GM12878 (cell line): ENCODE results near the gene LCP1. TPM values are rescaled to one million over a fixed set of nuclear protein-coding genes. Genes with fewer than 3 reads are reported as not detected.

ENCODE experiments used
- ATAC-seq: fragments of 200-7000 bp; cut with Tn5 transposase; 3 replicates; pipeline ENCODE4 v1.9.1; 2020; ENCODE audit warnings: mild to moderate bottlenecking, moderate library complexity
- BruUV-seq: library from RNA; stranded (reverse); fragments of 400-500 nt; replicated peaks from 2 replicates; lab custom pipeline; 2021; lab: Mats Ljungman, UMichigan
- CTCF ChIA-PET: fragments of 300-600 bp; sonication (Branson Sonifier 250); formaldehyde crosslinking; extraction: SDS; loops from one replicate; lab custom pipeline; 2021; ENCODE audit warnings: inconsistent platforms; lab: Yijun Ruan, JAX
- POLR2A ChIA-PET: fragments of 350-600 bp; formaldehyde crosslinking; extraction: SDS; loops from one replicate; lab custom pipeline; 2021; ENCODE audit warnings: inconsistent platforms; lab: Charles Lee
- RAD21 ChIA-PET: fragments of 300-600 bp; sonication (Branson Sonifier 250); formaldehyde crosslinking; loops from one replicate; lab custom pipeline; 2023; ENCODE audit warnings: antibody characterized with exemption; ENCODE audit not compliant: unreplicated experiment; lab: Charles Lee
- SMC1A ChIA-PET: fragments of 300-600 bp; sonication (Branson Sonifier 250); formaldehyde crosslinking; loops from one replicate; lab custom pipeline; 2023; ENCODE audit not compliant: unreplicated experiment, uncharacterized antibody; lab: Charles Lee
- DNase-seq: peaks from one replicate; pipeline ENCODE4 v3.0.0-alpha.2; 2011; ENCODE audit warnings: low read depth, low spot score
- FAIRE-seq: peaks from 3 replicates; lab custom pipeline; 2011; peaks lifted over from hg19 to GRCh38; lab: Jason Lieb, UNC
- H2AFZ ChIP-seq: 2 replicates; pipeline ENCODE4 v1.6.0; 2011; ENCODE audit warnings: low read depth, low read length, control low read depth; ENCODE audit not compliant: control insufficient read depth
- H3K27ac ChIP-seq: 2 replicates; pipeline ENCODE4 v1.5.1; 2011; ENCODE audit warnings: control low read depth; ENCODE audit not compliant: control insufficient read depth, insufficient read depth
- H3K27me3 ChIP-seq, 2 experiments: replicated peaks in 1 of 2; 2 replicates each; pipeline versions ENCODE4 v1.6.0 to v1.6.1; 2011; ENCODE audit warnings: low read length in 1 of 2; ENCODE audit not compliant: control insufficient read depth in 2 of 2, insufficient read depth in 2 of 2
- H3K36me3 ChIP-seq, 2 experiments: 2 replicates each; pipeline ENCODE4 v1.5.1; 2011; ENCODE audit warnings: low read length in 1 of 2; ENCODE audit not compliant: control insufficient read depth in 2 of 2, insufficient read depth in 2 of 2
- H3K4me1 ChIP-seq: 2 replicates; pipeline ENCODE4 v1.6.1; 2011; ENCODE audit warnings: mild to moderate bottlenecking, low read length, moderate library complexity, mixed read lengths; ENCODE audit not compliant: control insufficient read depth, insufficient read depth
- H3K4me2 ChIP-seq: 2 replicates; pipeline ENCODE4 v1.6.0; 2011; ENCODE audit warnings: control low read depth; ENCODE audit not compliant: control insufficient read depth, insufficient read depth
- H3K4me3 ChIP-seq: fragments of 200-600 bp; sonication (generic); 2 replicates; pipeline ENCODE4 v1.5.1; 2016
- H3K79me2 ChIP-seq: 2 replicates; pipeline ENCODE4 v1.6.0; 2011; ENCODE audit warnings: low read length; ENCODE audit not compliant: control insufficient read depth, insufficient read depth
- H3K9ac ChIP-seq: 2 replicates; pipeline ENCODE4 v1.8.0; 2011; ENCODE audit warnings: low read length, control low read depth, mixed read lengths; ENCODE audit not compliant: control insufficient read depth, insufficient read depth
- H3K9me3 ChIP-seq: replicated peaks from 3 replicates; pipeline ENCODE4 v1.5.1; 2011; ENCODE audit warnings: mild to moderate bottlenecking, low read length; ENCODE audit not compliant: control insufficient read depth, insufficient read depth
- H4K20me1 ChIP-seq: 2 replicates; pipeline ENCODE4 v1.6.0; 2011; ENCODE audit not compliant: control insufficient read depth, insufficient read depth
- ASH2L ChIP-seq: fragments of 300-600, 200-600 bp; sonication (generic); IDR thresholded peaks from 2 replicates; pipeline ENCODE4 v1.6.1; 2017; ENCODE audit warnings: low read depth, mild to moderate bottlenecking, borderline replicate concordance
- BHLHE40 ChIP-seq, 2 experiments: fragments of 450-650 bp in 1 of 2; IDR thresholded peaks; 2 replicates each; pipeline ENCODE4 v1.6.1; 2011 to 2017; ENCODE audit warnings: low read depth in 2 of 2, borderline replicate concordance in 1 of 2, improper control_type of control experiment in 1 of 2, low read length in 1 of 2, mild to moderate bottlenecking in 1 of 2
- E2F8 ChIP-seq: fragments of 450-650 bp; IDR thresholded peaks from 2 replicates; pipeline ENCODE4 v1.6.1; 2018; ENCODE audit warnings: mild to moderate bottlenecking, low read depth, moderate library complexity; ENCODE audit not compliant: partially characterized antibody
- EED ChIP-seq: sonication (generic); IDR thresholded peaks from 2 replicates; pipeline ENCODE4 v1.6.1; 2016; ENCODE audit warnings: antibody characterized with exemption, low read depth
- EGR1 ChIP-seq, 2 experiments: IDR thresholded peaks; 1 replicate in 1 of 2; 2 replicates in 1 of 2; pipeline ENCODE4 v1.6.1; 2011 to 2012; ENCODE audit warnings: low read depth in 2 of 2, low read length in 2 of 2, borderline replicate concordance in 1 of 2, mild to moderate bottlenecking in 1 of 2, moderate library complexity in 1 of 2
- FOS ChIP-seq: IDR thresholded peaks from 3 replicates; pipeline ENCODE4 v1.6.1; 2011; ENCODE audit warnings: borderline replicate concordance; ENCODE audit not compliant: insufficient read length; ENCODE audit errors: extremely low read depth
- MEF2B ChIP-seq: fragments of 450-650 bp; IDR thresholded peaks from 2 replicates; pipeline ENCODE4 v1.6.1; 2018; ENCODE audit warnings: mild to moderate bottlenecking, moderate library complexity; ENCODE audit not compliant: partially characterized antibody, poor library complexity, severe bottlenecking
- NFIC ChIP-seq: IDR thresholded peaks from 2 replicates; pipeline ENCODE4 v1.6.1; 2012; ENCODE audit warnings: low read depth, mild to moderate bottlenecking, inconsistent platforms, low read length, moderate library complexity
- NFYB ChIP-seq: IDR thresholded peaks from 2 replicates; pipeline ENCODE4 v1.6.1; 2011; ENCODE audit warnings: low read depth, mild to moderate bottlenecking, low read length, improper control_type of control experiment, moderate library complexity; ENCODE audit not compliant: insufficient read depth
- NR2C1 ChIP-seq: fragments of 450-650 bp; IDR thresholded peaks from 2 replicates; pipeline ENCODE4 v1.6.1; 2017; ENCODE audit warnings: antibody characterized with exemption, mild to moderate bottlenecking, moderate library complexity
- SIN3A ChIP-seq: IDR thresholded peaks from 2 replicates; pipeline ENCODE4 v1.6.1; 2012; ENCODE audit warnings: low read depth, low read length, improper control_type of control experiment
- SIX5 ChIP-seq: IDR thresholded peaks from 2 replicates; pipeline ENCODE4 v1.6.1; 2011; ENCODE audit warnings: mild to moderate bottlenecking, low read depth, low read length, moderate library complexity; ENCODE audit not compliant: severe bottlenecking
- TAF1 ChIP-seq: IDR thresholded peaks from 2 replicates; pipeline ENCODE4 v1.6.1; 2011; ENCODE audit warnings: mild to moderate bottlenecking, low read depth, low read length, borderline replicate concordance
- WGBS: methylation state at CpG from one replicate; pipeline ENCODE4 v1.1.6; 2016; ENCODE audit warnings: low lambda C conversion rate; ENCODE audit not compliant: insufficient replicate concordance, insufficient coverage; ENCODE audit errors: missing lambda C conversion rate; 5-methylcytosine and 5-hydroxymethylcytosine counted together
- in situ Hi-C: fragments of 300-500 bp; cut with MboI; formaldehyde crosslinking; loops from 9 replicates; pipeline ENCODE4 v1.14.3; 2018; ENCODE audit warnings: mixed read lengths
- intact Hi-C: fragments of 100-400 bp; cut with micrococcal nuclease; formaldehyde crosslinking; loops from one replicate; pipeline ENCODE4 v1.14.2; 2022; ENCODE audit not compliant: unreplicated experiment
- polyA plus RNA-seq, 11 experiments: library from polyadenylated mRNA; depleted of rRNA in 4 of 11; unstranded in 6 of 11; stranded (reverse) in 5 of 11; fragments of >200 nt; fragmentation: Nextera tagmentation in 4 of 11; fragmentation: Illumina TruSeq in 1 of 11; extraction: Ambion mirVana in 4 of 11; extraction: Trizol in 1 of 11; gene quantifications; 1 replicate in 1 of 11; 2 replicates in 10 of 11; pipeline versions ENCODE4 v1.2.1 to v1.2.3, GENCODE V29; 2011 to 2016; ENCODE audit warnings: inconsistent platforms in 2 of 11, missing spikeins in 2 of 11, low read depth in 1 of 11
- total RNA-seq, 4 experiments: library from RNA; depleted of rRNA in 3 of 4; stranded (reverse); fragments of >200 nt in 3 of 4; fragmentation: Illumina TruSeq in 1 of 4; extraction: Trizol in 1 of 4; gene quantifications; 2 replicates each; pipeline versions ENCODE4 v1.2.1 to v1.2.3, GENCODE V29; 2013 to 2021
- TF ChIP-seq, protein P1 (sequence below): fragments of 450-650 bp; conservative IDR thresholded peaks from 2 replicates; pipeline ENCODE4 v1.6.1; 2017; ENCODE audit warnings: mild to moderate bottlenecking, moderate library complexity

LCP1 gene
- total and polyA plus RNA-seq, 10 of the 15 experiments (the other 5 are each of a cell fraction or from before 2014, with no cell fraction given): 775 to 2,201 (median 1,556) TPM

- Histone ChIP-seq H3K9ac (no peak overlapping the region), H2AFZ (no peak overlapping the region), H3K27me3 (no peaks in the 10 kb centered on the region), H3K27ac (no peak overlapping the region), H3K4me3 (no peak overlapping the region), H3K36me3 (no peaks in the 10 kb centered on the region), H4K20me1 (no peaks in the 10 kb centered on the region), H3K9me3 (no peaks in the 10 kb centered on the region), H3K79me2 (no peaks in the 10 kb centered on the region), H3K4me2 (no peak overlapping the region), H3K4me1 (no peaks in the 10 kb centered on the region)
- RAD21 ChIA-PET: no interaction called here
- SMC1A ChIA-PET: no interaction called here
- TF ChIP-seq, protein P1, sequence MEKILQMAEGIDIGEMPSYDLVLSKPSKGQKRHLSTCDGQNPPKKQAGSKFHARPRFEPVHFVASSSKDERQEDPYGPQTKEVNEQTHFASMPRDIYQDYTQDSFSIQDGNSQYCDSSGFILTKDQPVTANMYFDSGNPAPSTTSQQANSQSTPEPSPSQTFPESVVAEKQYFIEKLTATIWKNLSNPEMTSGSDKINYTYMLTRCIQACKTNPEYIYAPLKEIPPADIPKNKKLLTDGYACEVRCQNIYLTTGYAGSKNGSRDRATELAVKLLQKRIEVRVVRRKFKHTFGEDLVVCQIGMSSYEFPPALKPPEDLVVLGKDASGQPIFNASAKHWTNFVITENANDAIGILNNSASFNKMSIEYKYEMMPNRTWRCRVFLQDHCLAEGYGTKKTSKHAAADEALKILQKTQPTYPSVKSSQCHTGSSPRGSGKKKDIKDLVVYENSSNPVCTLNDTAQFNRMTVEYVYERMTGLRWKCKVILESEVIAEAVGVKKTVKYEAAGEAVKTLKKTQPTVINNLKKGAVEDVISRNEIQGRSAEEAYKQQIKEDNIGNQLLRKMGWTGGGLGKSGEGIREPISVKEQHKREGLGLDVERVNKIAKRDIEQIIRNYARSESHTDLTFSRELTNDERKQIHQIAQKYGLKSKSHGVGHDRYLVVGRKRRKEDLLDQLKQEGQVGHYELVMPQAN: no peak
- TF ChIP-seq SIN3A: no peak
- no peak for TF ChIP-seq ASH2L
- no peak for TF ChIP-seq FOS
- no peak for TF ChIP-seq EGR1 (IDR thresholded peaks at IDR 0.05; ENCODE audit: borderline replicate concordance in 1 of 2, low read depth in 2 of 2, low read length in 2 of 2)
- no peak for TF ChIP-seq MEF2B
- no peak for TF ChIP-seq SIX5
- TF ChIP-seq NR2C1: no peak
- no peak for TF ChIP-seq NFYB
- no peak for TF ChIP-seq NFIC
- no peak for TF ChIP-seq EED
- no peak for TF ChIP-seq E2F8
- TF ChIP-seq BHLHE40 (IDR thresholded peaks at IDR 0.05; ENCODE audit: borderline replicate concordance in 1 of 2, low read depth in 2 of 2, low read length in 1 of 2): no peak
- TF ChIP-seq TAF1: no peak
- in situ Hi-C loops: no loop called here
- no peak for ATAC-seq
- intact Hi-C loops: no loop called here
- BruUV-seq: no TSS peak
- FAIRE-seq: no peak
- POLR2A ChIA-PET: no interaction called here
- WGBS: 77% methylated on average over 12 of the region's 12 CpGs
- no peak for DNase-seq
- CTCF ChIA-PET: interaction anchor here (1.1 kb wide), 1 partner anchor 19 kb away, joined by 3 read pairs; no protein-coding TSS in a partner anchor
Measured at GRCh38 chr13:46086421-46086922, 95.5 kb downstream of the LCP1 start.
